Measurements from ENCODE around the gene GDPD2.

The GDPD2 gene

DNA sequence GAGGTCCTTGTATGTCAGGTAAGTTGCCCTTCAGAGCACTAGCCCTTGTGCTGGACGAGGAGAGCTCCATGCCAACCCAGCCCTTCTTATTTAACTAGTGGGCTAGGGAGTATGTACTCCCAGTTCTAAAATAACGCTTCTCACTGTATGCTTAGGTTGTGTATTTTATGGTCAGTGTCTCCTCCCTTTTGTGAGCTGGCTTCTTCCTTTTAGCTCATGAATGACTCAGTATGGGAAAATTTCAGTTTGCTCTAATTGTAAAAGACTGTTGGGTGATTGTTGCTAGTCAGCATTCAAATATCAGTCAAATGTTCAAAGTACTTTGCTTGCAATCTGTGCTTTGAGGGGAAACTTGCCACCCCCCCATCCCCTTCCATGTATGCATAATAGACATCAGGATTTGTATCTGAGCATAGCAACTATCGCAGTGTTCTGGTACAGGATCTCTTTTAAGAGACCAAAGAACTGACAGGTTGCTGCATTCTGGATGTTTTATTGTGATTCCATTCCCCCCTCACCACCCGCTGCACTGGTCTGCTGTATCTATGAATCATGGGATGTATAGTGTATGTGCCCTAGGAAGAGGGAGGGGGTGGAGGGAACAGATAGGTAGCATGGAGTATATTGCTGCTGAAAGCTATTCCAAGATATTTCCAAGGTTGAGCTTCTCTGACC is 56.3 kb downstream of the GDPD2 start:
- no peaks in the 10 kb centered on the region for H3K9me3 ChIP-seq (replicated peaks; ENCODE audit: insufficient read depth, low read length)
- no peak for DNase-seq
- no peaks in the 10 kb centered on the region for H3K9me2 ChIP-seq (replicated peaks; ENCODE audit: insufficient read depth, low read length)
- no peak overlapping the region for H3K4me2 ChIP-seq (ENCODE audit: low read depth, low read length)
- H3K27me3 ChIP-seq (replicated peaks; ENCODE audit: insufficient read depth, low read length): no peaks in the 10 kb centered on the region
- H3K9ac ChIP-seq (ENCODE audit: low read length): no peak overlapping the region
- H3F3A ChIP-seq (ENCODE audit: insufficient read depth, low read length): no peaks in the 10 kb centered on the region
- no peak overlapping the region for H3K27ac ChIP-seq (ENCODE audit: low read length)
- no peaks in the 10 kb centered on the region for H3K36me3 ChIP-seq (replicated peaks; ENCODE audit: insufficient read depth, low read length)
- TF ChIP-seq CTCF (IDR thresholded peaks at IDR 0.05; ENCODE audit: low read length): no peak
- TF ChIP-seq EZH2phosphoT487 (IDR thresholded peaks at IDR 0.05; ENCODE audit: low read length): no peak
- TF ChIP-seq EZH2 (optimal IDR thresholded peaks at IDR 0.05; ENCODE audit: low read depth, low read length): no peak
- H3K79me2 ChIP-seq (ENCODE audit: low read length): no peaks in the 10 kb centered on the region
- no peak overlapping the region for H2AFZ ChIP-seq (ENCODE audit: low read length)
- H3K4me3 ChIP-seq (ENCODE audit: low read length): no peak overlapping the region
- no peaks in the 10 kb centered on the region for H3K4me1 ChIP-seq (ENCODE audit: low read length)
- no peaks in the 10 kb centered on the region for H4K20me1 ChIP-seq (ENCODE audit: insufficient read depth, low read length)

GRCh38 chrX:70479922-70480659 is 57.0 kb downstream of the GDPD2 start:
- H3K27ac ChIP-seq (ENCODE audit: low read length): no peak overlapping the region
- no peak overlapping the region for H3K4me3 ChIP-seq (ENCODE audit: low read length)
- H4K20me1 ChIP-seq (ENCODE audit: insufficient read depth, low read length): no peaks in the 10 kb centered on the region
- no peak overlapping the region for H3K4me2 ChIP-seq (ENCODE audit: low read depth, low read length)
- DNase-seq: no peak
- no peaks in the 10 kb centered on the region for H3K9me3 ChIP-seq (replicated peaks; ENCODE audit: insufficient read depth, low read length)
- no peak overlapping the region for H3K9ac ChIP-seq (ENCODE audit: low read length)
- no peaks in the 10 kb centered on the region for H3K4me1 ChIP-seq (ENCODE audit: low read length)
- H3F3A ChIP-seq (ENCODE audit: insufficient read depth, low read length): no peaks in the 10 kb centered on the region
- H2AFZ ChIP-seq (ENCODE audit: low read length): no peak overlapping the region
- H3K9me2 ChIP-seq (replicated peaks; ENCODE audit: insufficient read depth, low read length): no peaks in the 10 kb centered on the region
- no peaks in the 10 kb centered on the region for H3K27me3 ChIP-seq (replicated peaks; ENCODE audit: insufficient read depth, low read length)
- TF ChIP-seq EZH2 (optimal IDR thresholded peaks at IDR 0.05; ENCODE audit: low read depth, low read length) (no peak), CTCF (IDR thresholded peaks at IDR 0.05; ENCODE audit: low read length) (no peak), EZH2phosphoT487 (IDR thresholded peaks at IDR 0.05; ENCODE audit: low read length) (no peak)
- no peaks in the 10 kb centered on the region for H3K36me3 ChIP-seq (replicated peaks; ENCODE audit: insufficient read depth, low read length)
- H3K79me2 ChIP-seq (ENCODE audit: low read length): no peaks in the 10 kb centered on the region

DNA sequence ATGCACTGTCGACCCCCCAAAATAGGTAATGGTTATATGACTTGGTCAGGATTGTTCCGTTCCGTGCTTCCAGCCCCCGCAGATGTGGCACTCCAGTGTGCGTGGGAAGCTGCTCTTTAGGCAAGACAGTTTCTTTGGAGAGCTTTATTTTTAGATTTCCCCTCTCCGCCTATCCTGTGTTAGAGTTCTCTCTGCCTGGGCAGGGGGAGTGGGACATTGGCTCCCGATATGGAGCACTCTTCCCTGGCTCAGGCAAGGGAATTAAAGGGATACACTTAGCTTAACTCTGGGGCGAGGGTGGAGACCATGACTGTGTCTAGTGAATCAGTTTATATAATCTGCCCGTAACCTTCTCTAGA is 57.5 kb downstream of the GDPD2 start:
- Histone ChIP-seq H2AFZ (ENCODE audit: low read length) (no peak overlapping the region), H3K27me3 (replicated peaks; ENCODE audit: insufficient read depth, low read length) (no peaks in the 10 kb centered on the region), H3K4me1 (ENCODE audit: low read length) (no peaks in the 10 kb centered on the region), H4K20me1 (ENCODE audit: insufficient read depth, low read length) (no peaks in the 10 kb centered on the region), H3K4me3 (ENCODE audit: low read length) (no peak overlapping the region), H3F3A (ENCODE audit: insufficient read depth, low read length) (no peaks in the 10 kb centered on the region), H3K9me3 (replicated peaks; ENCODE audit: insufficient read depth, low read length) (no peaks in the 10 kb centered on the region), H3K27ac (ENCODE audit: low read length) (no peak overlapping the region), H3K9ac (ENCODE audit: low read length) (no peak overlapping the region), H3K36me3 (replicated peaks; ENCODE audit: insufficient read depth, low read length) (no peaks in the 10 kb centered on the region), H3K4me2 (ENCODE audit: low read depth, low read length) (no peak overlapping the region), H3K9me2 (replicated peaks; ENCODE audit: insufficient read depth, low read length) (no peaks in the 10 kb centered on the region), H3K79me2 (ENCODE audit: low read length) (no peaks in the 10 kb centered on the region)
- TF ChIP-seq EZH2phosphoT487 (IDR thresholded peaks at IDR 0.05; ENCODE audit: low read length): no peak
- TF ChIP-seq CTCF (IDR thresholded peaks at IDR 0.05; ENCODE audit: low read length): no peak
- TF ChIP-seq EZH2 (optimal IDR thresholded peaks at IDR 0.05; ENCODE audit: low read depth, low read length): no peak
- DNase-seq: no peak

All from MM.1S (cell line).